Cardiac muscle cell (in vitro differentiated cells and primary cell): ENCODE measurements around the gene NPLOC4. TPM values are rescaled to one million over a fixed set of nuclear protein-coding genes. Genes with fewer than 3 reads are reported as not detected.
"Not testable (repeated sequence)": the region's sequence is repeated elsewhere in the genome, so short reads cannot be mapped to it uniquely, and the experiment has no call there.

Source experiments
- DNase-seq, 2 donors: peaks; one replicate each; pipeline versions ENCODE4 v3.0.0 to v3.0.0-alpha.2; 2010 to 2017; ENCODE audit warnings: low read depth in 1 of 2, low spot score in 1 of 2
- H3K27ac ChIP-seq: fragments of 200-600 bp; sonication (generic); 2 replicates; pipeline ENCODE4 v1.5.1; 2016
- H3K27me3 ChIP-seq: fragments of 200-600 bp; sonication (generic); 2 replicates; pipeline ENCODE4 v1.6.0; 2016; ENCODE audit warnings: control low read depth
- H3K36me3 ChIP-seq: fragments of 200-600 bp; sonication (generic); 2 replicates; pipeline ENCODE4 v1.5.1; 2016; ENCODE audit warnings: control low read depth
- H3K4me1 ChIP-seq: fragments of 200-600 bp; sonication (generic); 2 replicates; pipeline ENCODE4 v1.8.1; 2017; ENCODE audit warnings: low read depth, mild to moderate bottlenecking, mixed run types
- H3K4me3 ChIP-seq: fragments of 200-600 bp; sonication (generic); 2 replicates; pipeline ENCODE4 v1.5.1; 2016; ENCODE audit warnings: mild to moderate bottlenecking
- H3K9me3 ChIP-seq: fragments of 200-600 bp; sonication (generic); 2 replicates; pipeline ENCODE4 v1.5.1; 2017; ENCODE audit warnings: low read depth, mild to moderate bottlenecking, control low read depth
- polyA plus RNA-seq: library from polyadenylated mRNA; unstranded; fragments of >200 nt; fragmentation: Nextera tagmentation; extraction: Ambion mirVana; gene quantifications from 2 replicates; pipeline ENCODE4 v1.2.1, GENCODE V29; 2016
- total RNA-seq: library from RNA; depleted of rRNA; stranded (reverse); fragments of >200 nt; gene quantifications from 2 replicates; pipeline ENCODE4 v1.2.3, GENCODE V29; 2016
- TF ChIP-seq, protein P1 (sequence below): IDR thresholded peaks from 2 replicates; pipeline ENCODE4 v1.5.1; 2012; ENCODE audit warnings: low read depth, mild to moderate bottlenecking, low read length

The NPLOC4 gene
- total and polyA plus RNA-seq, 2 experiments from 2014 or later, result 51.5 to 53.8 TPM

DNA sequence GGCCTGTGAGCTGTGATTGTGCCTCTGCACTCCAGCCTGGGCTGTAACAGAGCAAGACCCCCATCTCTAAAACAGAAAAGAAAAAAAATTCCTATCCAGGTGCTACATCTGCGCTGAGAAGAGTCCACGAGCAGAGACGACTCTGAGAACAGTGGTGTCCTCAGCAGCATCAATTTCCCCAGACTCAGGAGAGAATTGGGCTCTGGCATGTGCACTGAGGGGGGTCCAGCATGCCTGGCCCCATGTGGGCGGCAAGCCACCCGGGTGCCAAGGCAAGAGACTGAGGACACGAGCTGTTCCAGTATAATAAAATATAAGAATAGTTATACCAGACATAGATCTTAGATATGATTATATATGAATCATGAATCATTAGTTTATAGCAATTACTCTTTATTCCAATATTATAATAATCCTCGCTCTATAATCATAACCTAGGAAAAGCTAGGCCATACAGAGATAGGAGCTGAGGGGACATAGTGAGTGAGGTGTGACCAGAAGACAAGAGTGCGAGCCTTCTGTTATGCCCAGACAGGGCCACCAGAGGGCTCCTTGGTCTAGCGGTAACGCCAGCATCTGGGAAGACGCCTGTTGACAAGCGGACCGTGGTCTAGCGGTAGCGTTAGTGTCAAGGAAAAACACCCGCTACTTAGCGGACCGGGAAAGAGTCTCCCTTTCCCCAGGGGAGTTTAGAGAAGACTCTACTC lies 38.8 kb upstream of the NPLOC4 start:
- peak overlapping the region; percentile 42 for H3K27ac ChIP-seq
- TF ChIP-seq, protein P1, sequence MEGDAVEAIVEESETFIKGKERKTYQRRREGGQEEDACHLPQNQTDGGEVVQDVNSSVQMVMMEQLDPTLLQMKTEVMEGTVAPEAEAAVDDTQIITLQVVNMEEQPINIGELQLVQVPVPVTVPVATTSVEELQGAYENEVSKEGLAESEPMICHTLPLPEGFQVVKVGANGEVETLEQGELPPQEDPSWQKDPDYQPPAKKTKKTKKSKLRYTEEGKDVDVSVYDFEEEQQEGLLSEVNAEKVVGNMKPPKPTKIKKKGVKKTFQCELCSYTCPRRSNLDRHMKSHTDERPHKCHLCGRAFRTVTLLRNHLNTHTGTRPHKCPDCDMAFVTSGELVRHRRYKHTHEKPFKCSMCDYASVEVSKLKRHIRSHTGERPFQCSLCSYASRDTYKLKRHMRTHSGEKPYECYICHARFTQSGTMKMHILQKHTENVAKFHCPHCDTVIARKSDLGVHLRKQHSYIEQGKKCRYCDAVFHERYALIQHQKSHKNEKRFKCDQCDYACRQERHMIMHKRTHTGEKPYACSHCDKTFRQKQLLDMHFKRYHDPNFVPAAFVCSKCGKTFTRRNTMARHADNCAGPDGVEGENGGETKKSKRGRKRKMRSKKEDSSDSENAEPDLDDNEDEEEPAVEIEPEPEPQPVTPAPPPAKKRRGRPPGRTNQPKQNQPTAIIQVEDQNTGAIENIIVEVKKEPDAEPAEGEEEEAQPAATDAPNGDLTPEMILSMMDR, result peak; percentile 44
- H3K4me3 ChIP-seq, H3K4me1 ChIP-seq, H3K9me3 ChIP-seq, H3K27me3 ChIP-seq: not testable (repeated sequence)
- DNase-seq, result peak; percentile 33 to 52
- H3K36me3 ChIP-seq, result peaks cover 12% of the 10 kb centered on the region

GRCh38 chr17:81673561-81674258 lies 36.8 kb upstream of the NPLOC4 start:
- TF ChIP-seq, protein P1, result no peak
- Histone ChIP-seq H3K36me3 (peaks cover 19% of the 10 kb centered on the region), H3K4me3 (no peak overlapping the region), H3K9me3 (no peaks in the 10 kb centered on the region), H3K4me1 (no peaks in the 10 kb centered on the region), H3K27me3 (no peaks in the 10 kb centered on the region), H3K27ac (no peak overlapping the region)
- no peak for DNase-seq

GRCh38 chr17:81672954-81673353 lies 36.0 kb upstream of the NPLOC4 start:
- H3K36me3 ChIP-seq, result peaks cover 19% of the 10 kb centered on the region
- no peaks in the 10 kb centered on the region for H3K9me3 ChIP-seq
- H3K27ac ChIP-seq, result no peak overlapping the region
- DNase-seq, result no peak
- H3K4me1 ChIP-seq, result no peaks in the 10 kb centered on the region
- H3K4me3 ChIP-seq, result no peak overlapping the region
- TF ChIP-seq, protein P1, result no peak
- no peaks in the 10 kb centered on the region for H3K27me3 ChIP-seq

GRCh38 chr17:81672504-81672903 lies 35.6 kb upstream of the NPLOC4 start:
- Histone ChIP-seq H3K4me3 (no peak overlapping the region), H3K9me3 (no peaks in the 10 kb centered on the region), H3K4me1 (peaks cover 1% of the 10 kb centered on the region), H3K27ac (no peak overlapping the region), H3K27me3 (no peaks in the 10 kb centered on the region), H3K36me3 (peaks cover 19% of the 10 kb centered on the region)
- DNase-seq, result no peak
- TF ChIP-seq, protein P1, result no peak

DNA sequence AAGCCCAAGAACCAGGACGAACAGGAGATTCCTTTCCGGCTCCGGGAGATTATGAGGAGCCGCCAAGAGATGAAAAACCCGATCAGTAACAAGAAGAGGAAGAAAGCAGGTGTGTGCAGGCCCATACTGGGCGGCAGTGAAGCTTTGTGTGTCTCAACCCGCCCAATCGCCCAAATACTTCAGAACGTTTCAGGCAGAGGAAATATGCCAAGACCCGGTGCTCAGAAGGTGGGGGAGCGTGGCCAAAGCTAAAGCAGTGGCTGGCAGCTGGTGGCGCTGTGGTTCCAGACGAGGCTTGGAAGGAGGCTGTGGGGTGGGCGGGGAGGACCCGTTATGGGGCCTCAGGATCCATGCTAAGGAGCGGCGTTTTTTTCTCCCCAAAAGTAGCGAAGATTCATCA lies 30.8 kb upstream of the NPLOC4 start:
- H3K27ac ChIP-seq, result no peak overlapping the region
- DNase-seq, result no peak
- H3K36me3 ChIP-seq, result peaks cover 15% of the 10 kb centered on the region

More for the DNA sequence above, 30.8 kb upstream of the NPLOC4 start:
- no peaks in the 10 kb centered on the region for H3K9me3 ChIP-seq
- H3K4me1 ChIP-seq, result peaks cover 8% of the 10 kb centered on the region
- H3K4me3 ChIP-seq, result no peak overlapping the region
- TF ChIP-seq, protein P1, result no peak
- no peaks in the 10 kb centered on the region for H3K27me3 ChIP-seq
